Neural cell (in vitro differentiated cells): ENCODE results near the gene GET3.

Experiments
- POLR2AphosphoS5 ChIP-seq: IDR thresholded peaks from 2 replicates; pipeline ENCODE4 v1.6.1; 2012
- TAF1 ChIP-seq: IDR thresholded peaks from 2 replicates; pipeline ENCODE4 v1.6.1; 2012; ENCODE audit warnings: low read depth
- TF ChIP-seq, protein P1 (sequence below): fragments of 450-650 bp; IDR thresholded peaks from 2 replicates; pipeline ENCODE4 v1.5.1; 2014; ENCODE audit warnings: antibody characterized with exemption, mild to moderate bottlenecking, moderate library complexity; ENCODE audit not compliant: poor library complexity, severe bottlenecking

DNA sequence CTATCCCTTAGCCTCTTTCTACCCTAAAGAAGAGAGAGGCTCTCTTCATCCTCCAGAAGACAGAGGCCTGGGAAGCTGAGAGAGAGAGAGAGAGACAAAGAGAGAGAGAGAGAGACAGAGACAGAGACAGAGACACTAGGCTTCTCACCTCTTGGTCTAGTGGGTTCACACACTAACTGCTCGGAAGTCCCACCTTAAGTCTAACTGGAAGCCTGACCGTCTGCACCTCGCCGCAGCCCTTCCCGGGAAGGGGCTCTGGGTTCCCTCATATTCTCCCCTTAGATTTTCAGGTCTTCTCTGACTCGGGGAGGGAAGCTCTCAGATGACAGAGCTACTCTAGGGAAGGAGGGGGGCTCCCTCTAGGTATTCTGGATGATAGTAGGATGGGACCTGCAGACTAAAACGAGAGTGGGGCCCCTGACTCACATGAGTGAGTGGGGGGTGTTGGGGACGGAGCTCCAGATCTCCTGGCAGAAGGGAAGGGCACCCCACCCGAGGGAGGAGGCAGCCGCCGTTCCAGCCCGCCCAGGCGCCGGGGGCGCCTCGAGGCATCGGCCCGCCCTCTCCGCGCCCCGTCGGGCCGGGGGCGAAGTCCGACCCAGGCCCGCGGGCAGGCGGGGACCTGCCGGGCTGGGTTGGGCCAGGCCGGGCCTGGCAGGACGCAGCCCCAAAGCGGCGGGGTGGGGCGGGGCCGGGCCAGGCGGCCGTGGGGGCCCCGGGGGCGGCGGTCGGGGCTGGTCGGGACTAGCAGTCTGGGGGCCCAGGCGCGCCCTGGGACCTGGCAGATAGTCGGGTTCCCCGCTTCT lies 52.0 kb downstream of the GET3 start:
- TF ChIP-seq, protein P1, sequence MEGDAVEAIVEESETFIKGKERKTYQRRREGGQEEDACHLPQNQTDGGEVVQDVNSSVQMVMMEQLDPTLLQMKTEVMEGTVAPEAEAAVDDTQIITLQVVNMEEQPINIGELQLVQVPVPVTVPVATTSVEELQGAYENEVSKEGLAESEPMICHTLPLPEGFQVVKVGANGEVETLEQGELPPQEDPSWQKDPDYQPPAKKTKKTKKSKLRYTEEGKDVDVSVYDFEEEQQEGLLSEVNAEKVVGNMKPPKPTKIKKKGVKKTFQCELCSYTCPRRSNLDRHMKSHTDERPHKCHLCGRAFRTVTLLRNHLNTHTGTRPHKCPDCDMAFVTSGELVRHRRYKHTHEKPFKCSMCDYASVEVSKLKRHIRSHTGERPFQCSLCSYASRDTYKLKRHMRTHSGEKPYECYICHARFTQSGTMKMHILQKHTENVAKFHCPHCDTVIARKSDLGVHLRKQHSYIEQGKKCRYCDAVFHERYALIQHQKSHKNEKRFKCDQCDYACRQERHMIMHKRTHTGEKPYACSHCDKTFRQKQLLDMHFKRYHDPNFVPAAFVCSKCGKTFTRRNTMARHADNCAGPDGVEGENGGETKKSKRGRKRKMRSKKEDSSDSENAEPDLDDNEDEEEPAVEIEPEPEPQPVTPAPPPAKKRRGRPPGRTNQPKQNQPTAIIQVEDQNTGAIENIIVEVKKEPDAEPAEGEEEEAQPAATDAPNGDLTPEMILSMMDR, result no peak
- TF ChIP-seq TAF1 (no peak), POLR2AphosphoS5 (no peak)
